Lung microvascular endothelial cell (primary cell): ENCODE measurements around the gene SPRR5. TPM values are rescaled to one million over a fixed set of nuclear protein-coding genes. Genes with fewer than 3 reads are reported as not detected.

Source experiments
- DNase-seq, 2 donors: peaks; one replicate each; pipeline versions ENCODE4 v3.0.0 to v3.0.0-alpha.2; 2010; ENCODE audit warnings: low read depth in 2 of 2
- total RNA-seq: library from RNA; depleted of rRNA; stranded (reverse); fragments of >200 nt; gene quantifications from 2 replicates; pipeline ENCODE4 v1.2.1, GENCODE V29; 2014

SPRR5 gene
- total RNA-seq, 1 donor from 2014 or later, result not detected

DNA sequence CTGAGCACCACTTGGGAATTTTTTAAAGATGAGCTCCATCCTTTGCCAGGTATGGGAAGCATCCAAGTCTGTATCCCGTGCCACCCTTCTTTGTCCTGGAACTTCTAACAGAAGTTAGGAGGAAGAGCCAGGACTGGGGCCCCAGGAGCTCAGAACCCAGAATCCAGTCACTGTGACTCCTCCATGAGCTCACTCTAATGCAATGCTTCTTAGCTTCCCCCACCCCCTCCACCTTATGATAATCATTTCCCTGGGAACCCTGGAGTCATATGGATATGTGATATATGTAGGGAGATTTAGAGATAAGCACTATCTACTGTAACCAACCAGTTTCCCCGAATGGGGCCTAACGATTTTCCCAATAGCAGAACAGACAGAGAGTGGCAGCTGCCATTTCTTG lies 758 bp upstream of the SPRR5 start:
- DNase-seq, result no peak

GRCh38 chr1:152951711-152952110 lies 4.7 kb downstream of the SPRR5 start:
- no peak for DNase-seq

DNA sequence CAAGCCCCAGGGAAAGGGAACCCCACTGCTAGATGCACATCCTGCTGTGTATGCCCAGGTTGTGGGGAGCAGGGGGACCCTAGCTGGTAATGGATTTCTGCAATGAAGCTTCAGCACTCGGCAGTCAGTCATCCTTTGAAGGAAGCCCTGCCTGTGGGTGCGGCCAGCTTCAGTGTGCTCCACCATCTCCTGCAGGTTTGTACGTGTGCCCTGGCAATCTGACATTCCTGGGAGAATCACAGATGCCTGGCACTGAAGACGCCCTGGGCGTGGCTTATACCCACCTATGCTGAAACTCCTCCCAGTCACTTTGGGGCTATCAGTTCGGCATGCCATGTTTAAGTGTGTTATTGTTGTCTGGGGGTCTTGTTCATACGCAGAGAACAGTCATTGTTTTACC lies 6.8 kb downstream of the SPRR5 start:
- no peak for DNase-seq

GRCh38 chr1:152954436-152954835 lies 7.4 kb downstream of the SPRR5 start:
- no peak for DNase-seq

DNA sequence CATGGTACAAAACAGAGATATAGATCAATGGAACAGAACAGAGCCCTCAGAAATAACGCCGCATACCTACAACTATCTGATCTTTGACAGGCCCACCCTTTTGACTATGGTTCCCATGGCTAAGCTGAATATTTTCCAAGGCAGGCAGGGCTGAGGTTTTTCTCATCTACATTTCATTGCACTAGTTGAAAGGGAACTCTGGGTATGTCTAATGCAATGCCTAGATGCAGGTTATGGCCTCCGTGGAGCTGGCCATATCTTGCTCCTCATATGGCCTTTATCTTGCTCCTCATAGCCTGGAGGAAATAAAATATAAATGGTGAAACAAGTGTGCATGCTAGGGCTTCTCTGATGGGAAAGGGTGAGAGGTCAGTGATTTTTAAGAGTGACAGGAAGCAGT lies 10.6 kb downstream of the SPRR5 start:
- no peak for DNase-seq

- no peak for DNase-seq
Measured at GRCh38 chr1:152959273-152959672, 12.3 kb downstream of the SPRR5 start.

GRCh38 chr1:152959801-152960451 lies 12.9 kb downstream of the SPRR5 start:
- DNase-seq, result no peak

- no peak for DNase-seq
Measured at GRCh38 chr1:152960452-152961044, 13.5 kb downstream of the SPRR5 start.

DNA sequence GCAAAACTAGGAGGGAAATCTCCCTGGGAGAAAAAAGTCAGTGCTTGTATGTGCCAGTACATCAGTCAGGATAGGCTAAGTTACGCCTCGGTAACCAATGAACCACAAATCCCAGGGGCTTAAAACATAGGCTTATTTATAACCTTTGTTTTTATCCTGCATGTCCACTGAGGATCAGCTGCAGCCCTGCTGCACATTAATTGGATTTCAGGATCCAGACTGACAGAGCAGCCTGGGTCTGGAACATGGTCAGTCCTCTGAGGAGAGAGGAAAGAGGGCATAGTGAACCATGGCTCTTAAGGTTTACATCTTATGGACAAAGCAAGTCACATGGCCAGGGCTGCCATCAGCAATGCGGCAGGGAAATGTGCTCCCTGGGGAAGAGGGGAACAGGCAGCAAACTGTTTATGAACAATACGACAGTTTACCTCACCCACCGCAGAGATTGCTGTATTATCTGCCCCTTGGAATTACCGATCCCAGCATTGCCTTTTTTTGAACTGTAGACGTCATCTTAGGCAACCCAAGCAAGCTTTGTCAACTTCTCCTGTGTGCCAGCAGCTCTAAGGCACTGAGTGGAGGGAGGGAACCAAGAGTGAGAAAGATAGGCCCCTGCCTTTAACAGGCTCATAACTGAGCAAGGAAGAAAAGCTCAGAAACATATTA lies 14.4 kb downstream of the SPRR5 start:
- no peak for DNase-seq

DNA sequence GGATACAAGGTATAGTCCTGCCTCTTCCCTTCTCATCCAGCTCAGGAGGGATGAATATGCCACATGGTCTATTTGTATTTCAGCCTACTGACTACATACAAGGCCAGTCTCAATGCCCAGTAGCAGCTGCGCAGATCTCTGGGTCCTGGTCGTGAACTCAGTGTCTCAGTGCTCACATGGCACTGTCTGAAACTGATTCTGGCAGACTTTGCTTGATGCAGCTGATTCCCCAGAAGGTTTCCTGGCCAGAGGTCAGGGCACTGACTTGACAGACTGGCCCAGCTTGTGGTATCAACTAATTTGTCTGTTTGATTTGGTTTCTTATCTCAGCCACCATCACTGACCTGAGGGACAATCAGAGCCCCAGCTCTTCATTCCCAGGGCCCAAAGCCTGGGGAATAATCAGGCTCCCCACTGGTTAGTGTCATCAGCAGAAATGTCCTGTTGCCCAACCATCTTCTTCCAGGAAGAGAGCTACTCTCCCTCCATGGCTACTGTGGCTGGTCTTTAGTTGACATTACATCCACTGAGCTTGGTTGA lies 15.9 kb downstream of the SPRR5 start:
- no peak for DNase-seq

GRCh38 chr1:152964536-152964935 lies 17.5 kb downstream of the SPRR5 start:
- no peak for DNase-seq

DNA sequence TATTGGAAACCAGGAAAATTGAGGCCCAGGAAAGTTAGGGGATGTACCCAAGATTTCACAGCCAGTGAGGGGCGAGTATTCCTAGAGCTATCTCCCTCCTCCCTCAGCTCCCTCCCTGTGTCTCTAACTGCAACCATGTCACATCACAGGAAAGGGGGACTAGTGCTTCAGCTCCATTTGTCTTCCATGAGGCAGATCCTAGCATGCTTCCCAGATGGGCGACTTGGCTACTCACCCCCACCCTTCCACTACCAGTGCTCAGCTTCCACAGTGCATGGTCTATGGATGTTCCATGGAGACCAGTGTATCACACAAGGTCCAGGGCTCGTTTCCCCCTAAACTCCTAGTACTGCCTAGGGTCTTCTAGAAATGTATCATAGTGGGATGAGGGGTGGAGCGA lies 18.8 kb downstream of the SPRR5 start:
- DNase-seq, result no peak

- no peak for DNase-seq
Measured at GRCh38 chr1:152967201-152967600, 20.2 kb downstream of the SPRR5 start.

- DNase-seq, result no peak
Measured at GRCh38 chr1:152968248-152968647, 21.2 kb downstream of the SPRR5 start.

GRCh38 chr1:152969036-152969435 lies 22.0 kb downstream of the SPRR5 start:
- DNase-seq, result no peak

DNA sequence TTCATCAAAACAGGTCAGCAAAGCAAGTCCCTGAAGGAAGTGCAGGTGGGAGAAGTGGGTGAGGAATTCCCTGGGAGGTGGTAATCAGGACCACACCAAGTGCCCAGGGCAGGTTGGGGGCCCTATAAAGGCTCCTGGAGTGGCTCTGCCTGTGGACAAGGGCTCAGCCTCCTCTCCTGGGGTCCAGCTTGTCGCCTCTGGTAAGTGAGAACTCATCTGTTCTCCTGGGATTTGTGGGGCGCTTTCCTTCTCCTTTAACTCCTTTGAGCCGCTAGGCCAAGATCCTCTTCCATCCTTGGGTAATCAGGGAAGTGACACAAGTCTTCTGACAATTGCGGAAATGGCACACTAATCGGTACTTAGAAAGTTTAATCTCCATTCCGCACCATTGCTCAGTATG lies 23.5 kb downstream of the SPRR5 start, which contains the start of gene SPRR4:
SPRR4 (plus strand) TSS at position 154 of the 400 bp plus-strand sequence. CDS start 1,243 bp downstream, outside the sequence.
- DNase-seq, result no peak

DNA sequence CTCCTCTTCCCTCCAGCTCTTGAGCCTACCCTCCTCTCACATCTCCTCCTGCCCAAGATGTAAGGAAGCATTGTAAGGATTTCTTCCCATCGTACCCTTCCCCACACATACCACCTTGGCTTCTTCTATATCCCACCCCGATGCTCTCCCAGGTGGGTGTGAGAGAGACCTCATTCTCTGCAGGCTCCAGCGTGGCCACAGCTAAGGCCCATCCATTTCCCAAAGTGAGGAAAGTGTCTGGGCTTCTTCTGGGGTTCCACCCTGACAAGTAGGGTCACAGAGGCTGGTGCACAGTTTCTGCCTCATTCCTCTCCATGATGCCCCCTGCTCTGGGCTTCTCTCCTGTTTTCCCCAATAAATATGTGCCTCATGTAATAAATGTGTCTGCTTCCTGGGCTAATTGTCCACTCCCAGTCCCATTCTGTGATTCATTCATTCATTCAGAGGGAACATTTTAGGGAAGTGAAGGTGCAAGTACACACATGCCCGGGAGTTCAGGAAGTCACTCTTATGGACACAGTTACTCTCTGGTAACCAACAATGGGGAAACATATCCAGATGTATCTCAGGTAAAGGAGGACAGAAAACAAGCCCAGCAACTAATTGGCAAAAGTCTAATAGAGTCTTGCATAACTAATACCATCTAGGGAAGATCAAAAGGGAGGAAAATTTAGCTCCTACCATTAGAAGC lies 25.3 kb downstream of the SPRR5 start:
- DNase-seq, result no peak

DNA sequence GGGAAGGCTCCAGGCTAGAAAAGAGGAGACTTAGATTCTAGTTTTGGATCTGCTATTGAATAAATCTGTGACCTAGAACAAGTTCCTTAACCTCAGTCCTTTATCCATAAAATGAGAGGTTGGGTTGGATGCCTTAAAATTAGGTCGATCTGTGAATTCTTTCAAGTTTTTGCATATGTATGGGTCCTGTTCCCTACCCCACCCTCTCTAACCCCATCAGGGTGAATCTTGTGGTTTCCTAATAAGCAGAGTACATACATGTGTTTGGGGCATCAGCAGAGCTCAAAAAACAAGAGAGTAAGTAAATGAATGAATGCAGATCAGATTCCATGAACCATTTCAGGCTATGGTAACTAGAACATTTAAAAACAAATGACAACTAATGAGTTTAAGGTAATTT lies 29.7 kb downstream of the SPRR5 start:
- DNase-seq, result no peak

DNA sequence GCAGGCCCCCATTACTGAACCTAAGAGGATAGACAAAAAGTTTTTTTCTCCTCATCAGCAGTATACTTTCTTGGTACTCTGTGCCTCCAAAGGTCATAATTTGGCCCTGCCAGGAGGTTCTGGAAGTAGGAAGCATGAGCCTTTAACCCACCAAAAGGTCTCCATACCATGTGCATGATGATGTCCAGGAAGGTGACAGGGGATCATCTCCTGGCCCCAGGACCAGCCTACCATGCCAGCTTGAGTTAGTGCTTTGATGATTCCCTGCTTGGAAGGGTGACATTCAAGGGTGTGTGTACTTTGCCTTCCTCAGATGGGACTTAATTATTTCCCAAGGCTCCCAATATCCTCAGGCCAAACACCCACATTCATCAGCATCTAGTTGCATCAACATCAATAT lies 30.6 kb downstream of the SPRR5 start:
- DNase-seq, result no peak

DNA sequence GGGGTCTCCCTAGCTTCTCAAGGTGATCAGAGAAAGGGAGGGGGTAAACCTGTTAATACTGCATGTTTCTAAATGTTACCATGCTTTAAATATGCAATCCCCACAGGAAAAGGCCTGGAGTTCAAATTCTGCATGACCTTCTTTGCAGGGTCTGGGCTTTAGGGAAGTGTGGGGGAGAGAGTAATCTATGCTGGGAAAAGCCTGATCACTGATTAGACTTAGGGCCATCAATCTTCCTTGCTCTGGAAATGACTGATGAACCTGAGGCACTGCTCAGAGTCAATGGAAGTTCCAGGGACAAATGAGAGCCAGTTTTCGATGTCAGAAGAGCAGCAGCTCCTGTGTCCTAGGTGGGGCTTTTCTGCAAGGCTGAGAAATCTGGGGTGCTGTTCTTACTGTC lies 33.7 kb downstream of the SPRR5 start:
- DNase-seq, result no peak

DNA sequence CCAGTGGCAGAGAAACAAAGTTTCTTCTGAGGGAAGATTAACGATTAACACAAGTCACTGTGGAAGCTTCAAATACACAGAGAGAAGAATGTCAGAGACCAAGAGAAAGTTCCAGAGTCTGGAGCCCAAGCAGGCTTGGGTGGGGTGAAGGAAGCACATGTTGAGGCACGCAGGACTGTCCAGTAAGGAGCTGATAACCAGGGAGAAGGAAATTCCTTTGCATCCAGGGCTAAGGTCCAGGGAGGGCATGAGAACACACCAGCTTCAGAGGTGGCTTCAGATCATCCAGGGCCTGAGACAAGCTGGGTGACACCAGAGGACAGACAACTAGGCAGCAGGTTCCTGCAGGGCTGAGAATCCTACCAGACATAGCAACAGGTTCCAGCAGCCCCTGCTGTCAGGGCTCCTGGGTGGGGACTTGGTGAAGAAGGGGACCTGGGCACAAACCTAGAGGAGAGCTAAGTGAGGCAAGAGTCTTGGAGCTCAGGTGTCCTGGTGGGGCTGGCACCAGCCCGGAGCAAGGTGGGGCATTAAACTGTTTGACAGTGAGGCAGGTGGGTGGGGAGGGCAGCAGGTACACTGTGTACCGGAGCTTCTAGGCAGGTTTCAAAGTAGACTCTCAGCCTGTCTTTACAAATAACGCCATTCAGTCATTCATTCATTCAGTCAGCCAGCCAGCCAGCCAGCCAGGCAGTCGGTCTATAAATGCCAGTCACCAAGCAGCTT lies 34.3 kb downstream of the SPRR5 start:
- DNase-seq, result no peak
